Lung (tissue), 12 donors: ENCODE measurements around the gene CYB5R2. TPM values are rescaled to one million over a fixed set of nuclear protein-coding genes. Genes with fewer than 3 reads are reported as not detected.

ENCODE experiments used
- ATAC-seq: fragments of 200-7000 bp; cut with Tn5 transposase; one replicate; pipeline ENCODE4 v1.9.1; 2020; ENCODE audit warnings: moderate number of reproducible peaks; ENCODE audit not compliant: insufficient read depth, low FRiP score
- DNase-seq, 3 donors: peaks; one replicate each; pipeline ENCODE4 v3.0.0-alpha.2; 2013 to 2017
- H3K27ac ChIP-seq, 2 donors: one replicate each; pipeline ENCODE4 v1.5.1; 2013; ENCODE audit warnings: mild to moderate bottlenecking in 2 of 2, moderate library complexity in 2 of 2, control low read depth in 1 of 2, inconsistent platforms in 1 of 2, low read depth in 1 of 2, low read length in 1 of 2
- H3K27me3 ChIP-seq, 3 donors: one replicate each; pipeline ENCODE4 v1.5.1; 2013; ENCODE audit warnings: low read length in 2 of 3; ENCODE audit not compliant: control insufficient read depth in 3 of 3, insufficient read depth in 3 of 3
- H3K36me3 ChIP-seq, 4 donors: one replicate each; pipeline ENCODE4 v1.5.1; 2013; ENCODE audit warnings: low read length in 4 of 4, mild to moderate bottlenecking in 1 of 4, moderate library complexity in 1 of 4; ENCODE audit not compliant: control insufficient read depth in 4 of 4, insufficient read depth in 4 of 4
- H3K4me1 ChIP-seq, 5 donors: one replicate each; pipeline ENCODE4 v1.5.1; 2013; ENCODE audit warnings: low read length in 5 of 5, mild to moderate bottlenecking in 2 of 5, moderate library complexity in 1 of 5; ENCODE audit not compliant: control insufficient read depth in 5 of 5, insufficient read depth in 5 of 5
- H3K4me3 ChIP-seq: one replicate; pipeline ENCODE4 v1.5.1; 2013; ENCODE audit warnings: mild to moderate bottlenecking, control low read depth, moderate library complexity
- H3K9ac ChIP-seq, 2 donors: one replicate each; pipeline ENCODE4 v1.5.1; 2013; ENCODE audit warnings: low read length in 2 of 2, control low read depth in 1 of 2; ENCODE audit not compliant: insufficient read depth in 1 of 2
- H3K9me3 ChIP-seq, 4 donors: one replicate each; pipeline ENCODE4 v1.5.1; 2013; ENCODE audit warnings: low read length in 3 of 4, mild to moderate bottlenecking in 1 of 4, moderate library complexity in 1 of 4; ENCODE audit not compliant: control insufficient read depth in 4 of 4, insufficient read depth in 3 of 4
- WGBS, 2 donors: extraction: QIAGEN DNeasy Blood & Tissue Kit; methylation state at CpG; one replicate each; pipeline ENCODE4 v1.1.7; 2013; 5-methylcytosine and 5-hydroxymethylcytosine counted together
- polyA plus RNA-seq, 2 donors: library from polyadenylated mRNA; stranded (reverse); fragments of 200-250 nt; gene quantifications; one replicate each; pipeline ENCODE4 v1.2.1, GENCODE V29; 2013
- total RNA-seq, 2 donors: library from RNA; depleted of rRNA in 1 of 2; stranded (reverse); fragments of >200 nt in 1 of 2; gene quantifications; one replicate each; pipeline ENCODE4 v1.2.1, GENCODE V29; 2014 to 2021
- TF ChIP-seq, protein P1 (sequence below): IDR thresholded peaks from 2 replicates; pipeline ENCODE4 v1.5.1; 2012; ENCODE audit warnings: mild to moderate bottlenecking; ENCODE audit errors: control extremely low read depth, extremely low read depth
- donor health status: control.
- donor health status: control.
- donor health status: Bipolar disorder and iron deficiency.
- donor health status: healthy.
- donor health status: DM: yes; HTN: yes; CAD: no.

The CYB5R2 gene
- total and polyA plus RNA-seq, 4 donors = 7.1 to 15.5 (median 13.7) TPM

DNA sequence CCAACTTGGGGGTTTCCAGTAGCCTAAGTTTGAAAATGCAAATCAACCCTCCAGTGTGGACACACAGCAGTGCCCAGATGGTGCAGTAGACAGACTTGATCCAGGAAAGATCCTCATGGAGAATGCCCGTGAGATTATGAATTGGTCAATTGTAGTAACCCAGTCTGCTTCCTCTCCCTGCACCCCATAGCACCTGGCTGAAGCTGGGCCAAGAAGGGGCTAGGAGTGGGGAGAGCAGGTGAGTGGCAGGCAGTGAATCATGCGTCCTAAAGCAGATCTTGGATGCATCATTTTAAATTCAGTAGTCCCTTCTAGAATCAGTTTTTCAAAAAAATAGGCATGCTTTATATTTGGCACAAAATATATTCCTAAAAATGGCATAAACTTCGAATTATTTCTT is 52.2 kb downstream of the CYB5R2 start:
- no peak overlapping the region for H3K27ac ChIP-seq
- no peak for ATAC-seq
- H3K27me3 ChIP-seq = no peaks in the 10 kb centered on the region
- H3K9me3 ChIP-seq = no peaks in the 10 kb centered on the region
- no peak overlapping the region for H3K9ac ChIP-seq
- no peaks in the 10 kb centered on the region for H3K4me1 ChIP-seq
- H3K36me3 ChIP-seq = peaks cover 4 to 19% (median 13%) of the 10 kb centered on the region in 4 donors
- H3K4me3 ChIP-seq = no peak overlapping the region
- DNase-seq = no peak
- 76 to 81% methylated on average over 3 of the region's 3 CpGs for WGBS, 2 donors
- TF ChIP-seq, protein P1, sequence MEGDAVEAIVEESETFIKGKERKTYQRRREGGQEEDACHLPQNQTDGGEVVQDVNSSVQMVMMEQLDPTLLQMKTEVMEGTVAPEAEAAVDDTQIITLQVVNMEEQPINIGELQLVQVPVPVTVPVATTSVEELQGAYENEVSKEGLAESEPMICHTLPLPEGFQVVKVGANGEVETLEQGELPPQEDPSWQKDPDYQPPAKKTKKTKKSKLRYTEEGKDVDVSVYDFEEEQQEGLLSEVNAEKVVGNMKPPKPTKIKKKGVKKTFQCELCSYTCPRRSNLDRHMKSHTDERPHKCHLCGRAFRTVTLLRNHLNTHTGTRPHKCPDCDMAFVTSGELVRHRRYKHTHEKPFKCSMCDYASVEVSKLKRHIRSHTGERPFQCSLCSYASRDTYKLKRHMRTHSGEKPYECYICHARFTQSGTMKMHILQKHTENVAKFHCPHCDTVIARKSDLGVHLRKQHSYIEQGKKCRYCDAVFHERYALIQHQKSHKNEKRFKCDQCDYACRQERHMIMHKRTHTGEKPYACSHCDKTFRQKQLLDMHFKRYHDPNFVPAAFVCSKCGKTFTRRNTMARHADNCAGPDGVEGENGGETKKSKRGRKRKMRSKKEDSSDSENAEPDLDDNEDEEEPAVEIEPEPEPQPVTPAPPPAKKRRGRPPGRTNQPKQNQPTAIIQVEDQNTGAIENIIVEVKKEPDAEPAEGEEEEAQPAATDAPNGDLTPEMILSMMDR = no peak

DNA sequence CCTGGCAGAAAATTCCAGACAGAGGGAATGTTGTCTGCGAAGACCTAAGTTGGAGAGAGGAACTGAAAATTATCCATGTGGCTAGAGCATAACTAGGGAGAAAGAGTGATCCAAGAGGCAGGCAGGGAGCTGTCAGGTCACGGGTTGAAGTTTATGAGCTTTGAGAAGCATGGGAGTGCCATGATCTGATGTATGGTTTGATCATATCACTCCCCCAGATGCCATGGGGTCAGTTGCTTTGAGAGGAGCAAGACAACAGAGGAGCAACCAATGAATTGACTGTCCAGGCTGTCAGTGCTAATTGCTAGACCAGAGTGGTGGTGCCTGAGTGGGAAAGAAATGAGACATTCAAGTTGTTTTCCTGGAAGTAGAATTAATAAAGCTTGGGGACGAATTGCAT is 54.0 kb downstream of the CYB5R2 start:
- TF ChIP-seq, protein P1 = no peak
- no peaks in the 10 kb centered on the region for H3K4me1 ChIP-seq
- DNase-seq (no peak), ATAC-seq (no peak)
- peaks cover 4 to 14% (median 8%) of the 10 kb centered on the region in 4 donors for H3K36me3 ChIP-seq
- H3K9me3 ChIP-seq = no peaks in the 10 kb centered on the region
- H3K4me3 ChIP-seq = no peak overlapping the region
- H3K27me3 ChIP-seq = no peaks in the 10 kb centered on the region
- no peak overlapping the region for H3K27ac ChIP-seq
- 89 to 93% methylated on average over 3 of the region's 3 CpGs for WGBS, 2 donors
- no peak overlapping the region for H3K9ac ChIP-seq

DNA sequence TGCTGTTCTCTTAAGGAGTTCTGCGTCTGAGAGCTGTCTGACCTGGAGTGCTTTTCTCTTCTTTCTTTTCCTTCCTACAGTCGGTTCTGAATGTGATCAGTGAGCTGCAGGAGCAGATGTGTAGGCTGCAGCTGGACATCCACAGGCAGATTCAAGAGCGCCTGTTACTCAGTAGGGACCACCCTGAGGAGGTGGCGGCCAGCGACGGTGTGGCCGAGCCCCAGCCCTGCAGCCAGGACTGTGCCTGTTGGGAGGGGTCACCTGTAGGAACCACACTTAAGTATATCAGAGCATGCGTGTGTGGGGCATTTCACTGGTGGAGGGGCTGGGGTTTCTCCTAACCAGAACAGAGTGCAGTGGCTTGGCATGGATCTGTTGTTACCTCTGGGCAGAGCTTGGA is 56.3 kb downstream of the CYB5R2 start:
- H3K9ac ChIP-seq = no peak overlapping the region
- 95 to 96% methylated on average over 8 of the region's 8 CpGs for WGBS, 2 donors

More for the DNA sequence above, 56.3 kb downstream of the CYB5R2 start:
- Histone ChIP-seq H3K4me1 (peaks cover 0 to 8% (median 5%) of the 10 kb centered on the region in 5 donors), H3K27me3 (no peaks in the 10 kb centered on the region), H3K9me3 (no peaks in the 10 kb centered on the region), H3K36me3 (peaks cover 4 to 13% (median 9%) of the 10 kb centered on the region in 4 donors), H3K4me3 (no peak overlapping the region), H3K27ac (no peak overlapping the region)
- no peak for DNase-seq
- ATAC-seq = no peak
- TF ChIP-seq, protein P1 = no peak

Other genes with a start within 250 kb of the CYB5R2 start
- gene OLFML1, start 188.0 kb downstream of the CYB5R2 start, total RNA-seq = 10 to 100 TPM; 14.9 to 28.1 TPM
- 1 to 10 TPM; 2.6 to 4.0 TPM for gene OLFML1, start 188.0 kb downstream of the CYB5R2 start, polyA plus RNA-seq
- 10 to 100 TPM; 26.5 to 51.3 TPM for gene PPFIBP2, start 159.5 kb downstream of the CYB5R2 start, total RNA-seq
- gene PPFIBP2, start 159.5 kb downstream of the CYB5R2 start, polyA plus RNA-seq = 10 to 100 TPM in 1 of 2 donors, 1 to 10 TPM in 1; 7.7 to 10.8 TPM
- gene OVCH2, start 33.0 kb upstream of the CYB5R2 start, total RNA-seq = 10 to 100 TPM in 1 of 2 donors, 1 to 10 TPM in 1; 2.5 to 21.1 TPM
- gene OVCH2, start 33.0 kb upstream of the CYB5R2 start, polyA plus RNA-seq = 1 to 10 TPM in 1 of 2 donors, under 1 TPM in 1; 0.06 to 1.7 TPM
- gene OR5P2, start 123.4 kb upstream of the CYB5R2 start, total RNA-seq = 10 to 100 TPM in 1 of 2 donors, under 1 TPM in 1; 0.83 to 17.3 TPM
- not detected for gene OR5P2, start 123.4 kb upstream of the CYB5R2 start, polyA plus RNA-seq
- 10 to 100 TPM in 1 of 2 donors, under 1 TPM in 1; 0.83 to 24.7 TPM for gene OR5P3, start 157.3 kb upstream of the CYB5R2 start, total RNA-seq
- not detected for gene OR5P3, start 157.3 kb upstream of the CYB5R2 start, polyA plus RNA-seq